Measurements from ENCODE around the gene WDR13.

GRCh38 chrX:48600226-48600625, 2.9 kb downstream of the WDR13 start:
- TF ChIP-seq CTCF (IDR thresholded peaks at IDR 0.05) (no peak), EZH2 (IDR thresholded peaks at IDR 0.05) (no peak), EZH2phosphoT487 (IDR thresholded peaks at IDR 0.05) (no peak)

Data from neural progenitor cell (in vitro differentiated cells).